Thyroid gland (tissue), 4 donors: ENCODE data around the gene MRTFB. TPM values are rescaled to one million over a fixed set of nuclear protein-coding genes. Genes with fewer than 3 reads are reported as not detected.

Experiments used
- DNase-seq, 2 donors: peaks; one replicate each; pipeline ENCODE4 v3.0.0-alpha.2; 2019
- H3K27ac ChIP-seq, 3 donors: fragments of 200-600 bp; sonication (generic); 1 replicate in 2 of 3; 2 replicates in 1 of 3; pipeline ENCODE4 v1.5.1; 2016 to 2019; ENCODE audit warnings: mild to moderate bottlenecking in 1 of 3, moderate library complexity in 1 of 3
- H3K27me3 ChIP-seq: fragments of 200-600 bp; sonication (generic); one replicate; pipeline ENCODE4 v1.5.1; 2019
- H3K36me3 ChIP-seq, 2 donors: fragments of 200-600 bp; sonication (generic); one replicate each; pipeline ENCODE4 v1.5.1; 2016 to 2019
- H3K4me1 ChIP-seq, 2 donors: fragments of 200-600 bp; sonication (generic); one replicate each; pipeline ENCODE4 v1.5.1; 2017 to 2019
- H3K4me3 ChIP-seq, 3 donors: fragments of 200-600 bp; sonication (generic); replicated peaks in 1 of 3; 1 replicate in 2 of 3; 2 replicates in 1 of 3; pipeline ENCODE4 v1.5.1; 2016; ENCODE audit warnings: mild to moderate bottlenecking in 1 of 3
- H3K9me3 ChIP-seq: fragments of 200-600 bp; sonication (generic); one replicate; pipeline ENCODE4 v1.5.1; 2017
- CTCF ChIP-seq, 6 experiments: fragments of 200-600 bp in 3 of 6; fragments of 450-650 bp in 3 of 6; sonication (generic) in 3 of 6; IDR thresholded peaks; one replicate each; pipeline ENCODE4 v1.5.1; 2016 to 2019; ENCODE audit warnings: antibody characterized with exemption in 6 of 6, mild to moderate bottlenecking in 2 of 6, inconsistent platforms in 1 of 6, moderate library complexity in 1 of 6
- POLR2A ChIP-seq, 2 donors: fragments of 450-650 bp; IDR thresholded peaks; one replicate each; pipeline ENCODE4 v1.6.1; 2017; ENCODE audit warnings: antibody characterized with exemption in 2 of 2, mild to moderate bottlenecking in 2 of 2, moderate library complexity in 1 of 2
- WGBS, 2 donors: methylation state at CpG; one replicate each; pipeline ENCODE4 v1.1.5; 2017; 5-methylcytosine and 5-hydroxymethylcytosine counted together
- intact Hi-C: fragments of 100-400 bp; cut with DNase I; formaldehyde crosslinking; loops from one replicate; pipeline ENCODE4 v1.15.1; 2023
- total RNA-seq, 4 donors: library from RNA; depleted of rRNA; stranded (reverse); fragments of >200 nt; gene quantifications; one replicate each; pipeline ENCODE4 v1.2.3, GENCODE V29; 2016

Gene MRTFB
- total RNA-seq, 4 donors from 2014 or later: 51.2 to 131 (median 74.0) TPM

GRCh38 chr16:14139872-14140271 lies 68.8 kb downstream of the MRTFB start:
- no peak overlapping the region for H3K27ac ChIP-seq
- no peaks in the 10 kb centered on the region for H3K4me1 ChIP-seq
- no peak for DNase-seq
- H3K4me3 ChIP-seq: no peak overlapping the region
- intact Hi-C loops: no loop called here
- no peaks in the 10 kb centered on the region for H3K36me3 ChIP-seq
- no peak for TF ChIP-seq POLR2A (IDR thresholded peaks at IDR 0.05)
- no peak for TF ChIP-seq CTCF (IDR thresholded peaks at IDR 0.05)
- WGBS, 2 donors: 94 to 100% methylated on average over 1 of the region's 1 CpG
- H3K9me3 ChIP-seq: no peaks in the 10 kb centered on the region
- H3K27me3 ChIP-seq: no peaks in the 10 kb centered on the region

GRCh38 chr16:14140923-14141322 lies 69.8 kb downstream of the MRTFB start:
- H3K9me3 ChIP-seq: no peaks in the 10 kb centered on the region
- intact Hi-C loops: no loop called here
- WGBS, 2 donors: 96 to 99% methylated on average over 5 of the region's 5 CpGs
- no peak overlapping the region for H3K4me3 ChIP-seq
- peaks cover 0 to under 1% of the 10 kb centered on the region in 2 donors for H3K4me1 ChIP-seq
- H3K27ac ChIP-seq: no peak overlapping the region
- no peaks in the 10 kb centered on the region for H3K36me3 ChIP-seq
- DNase-seq: no peak
- H3K27me3 ChIP-seq: no peaks in the 10 kb centered on the region
- no peak for TF ChIP-seq POLR2A (IDR thresholded peaks at IDR 0.05)
- no peak for TF ChIP-seq CTCF (IDR thresholded peaks at IDR 0.05)

- no peak overlapping the region for H3K4me3 ChIP-seq
- no peak for TF ChIP-seq POLR2A (IDR thresholded peaks at IDR 0.05)
- no peak for TF ChIP-seq CTCF (IDR thresholded peaks at IDR 0.05)
- no peaks in the 10 kb centered on the region for H3K36me3 ChIP-seq
- H3K4me1 ChIP-seq: peaks cover 14 to 16% of the 10 kb centered on the region in 2 donors
- H3K9me3 ChIP-seq: no peaks in the 10 kb centered on the region
- no peaks in the 10 kb centered on the region for H3K27me3 ChIP-seq
- no peak overlapping the region for H3K27ac ChIP-seq
- intact Hi-C loops: no loop called here
- DNase-seq: no peak
Measured at GRCh38 chr16:14146445-14146844, 75.3 kb downstream of the MRTFB start.

- no peak for TF ChIP-seq POLR2A (IDR thresholded peaks at IDR 0.05)
- no peak for TF ChIP-seq CTCF (IDR thresholded peaks at IDR 0.05)
- Histone ChIP-seq H3K4me1 (peaks cover 14 to 16% of the 10 kb centered on the region in 2 donors), H3K36me3 (no peaks in the 10 kb centered on the region), H3K27ac (peak overlapping the region in 2 of 3 donors; percentile 27 to 47), H3K9me3 (no peaks in the 10 kb centered on the region), H3K4me3 (no peak overlapping the region), H3K27me3 (no peaks in the 10 kb centered on the region)
- 54 to 61% methylated on average over 2 of the region's 2 CpGs for WGBS, 2 donors
- intact Hi-C loops: no loop called here
- no peak for DNase-seq
Measured at GRCh38 chr16:14148016-14148415, 76.9 kb downstream of the MRTFB start.

GRCh38 chr16:14148569-14148968 lies 77.5 kb downstream of the MRTFB start:
- H3K9me3 ChIP-seq: no peaks in the 10 kb centered on the region
- H3K4me1 ChIP-seq: peaks cover 14 to 16% of the 10 kb centered on the region in 2 donors
- no peak for DNase-seq
- no peak for TF ChIP-seq POLR2A (IDR thresholded peaks at IDR 0.05)
- no peak for TF ChIP-seq CTCF (IDR thresholded peaks at IDR 0.05)
- intact Hi-C loops: no loop called here
- peak overlapping the region in 2 of 3 donors; percentile 27 to 47 for H3K27ac ChIP-seq
- WGBS, 2 donors: 89 to 91% methylated on average over 8 of the region's 8 CpGs
- H3K4me3 ChIP-seq: no peak overlapping the region
- no peaks in the 10 kb centered on the region for H3K36me3 ChIP-seq
- H3K27me3 ChIP-seq: no peaks in the 10 kb centered on the region
